Measurements from ENCODE around the gene TMEM141. TPM values are rescaled to one million over a fixed set of nuclear protein-coding genes. Genes with fewer than 3 reads are reported as not detected.
"Not testable (repeated sequence)": the region's sequence is repeated elsewhere in the genome, so short reads cannot be mapped to it uniquely, and the experiment has no call there.

TMEM141 gene
- polyA plus RNA-seq, 1 of the 3 experiments (the other 2 are of a cell fraction): 112 TPM

- DNase-seq: no peak
- Histone ChIP-seq H3K4me2 (no peak overlapping the region), H3K27me3 (ENCODE audit: insufficient read depth) (no peaks in the 10 kb centered on the region), H4K20me1 (ENCODE audit: insufficient read depth) (peaks cover 10% of the 10 kb centered on the region; the same call in 1 of the 2 replicates), H3K79me2 (ENCODE audit: insufficient read depth) (no peaks in the 10 kb centered on the region), H3K4me1 (ENCODE audit: control insufficient read depth in 1 of 2, insufficient read depth in 2 of 2, low read depth in 1 of 2, low read length in 1 of 2) (peaks cover 16 to 22% of the 10 kb centered on the region in 2 experiments; a peak in 2 of 4 replicates), H3K9me2 (no peaks in the 10 kb centered on the region), H3K9me3 (no peaks in the 10 kb centered on the region), H3K27ac (ENCODE audit: low read depth in 2 of 2, low read length in 1 of 2) (no peak overlapping the region), H3K4me3 (ENCODE audit: low read depth in 2 of 2, low read length in 1 of 2) (no peak overlapping the region), H3F3A (replicated peaks; ENCODE audit: insufficient read depth) (peaks cover 16% of the 10 kb centered on the region), H3K9ac (no peak overlapping the region), H2AFZ (ENCODE audit: low read depth) (no peak overlapping the region), H3K36me3 (replicated peaks in 1 of 2; ENCODE audit: control insufficient read depth in 1 of 2, insufficient read depth in 2 of 2, low read length in 1 of 2) (peaks cover 4 to 20% of the 10 kb centered on the region in 2 experiments)
- 91% methylated on average over 23 of the region's 27 CpGs for WGBS (ENCODE audit: low lambda C conversion rate)
- POLR2A ChIA-PET: interaction anchor here (0.7 to 1.1 kb wide), 2 partner anchors 10 kb away, joined by 3 to 4 read pairs; no protein-coding TSS in a partner anchor
- TF ChIP-seq RCOR1 (IDR thresholded peaks at IDR 0.05; ENCODE audit: low read length): no peak
- no peak for TF ChIP-seq FOXM1 (IDR thresholded peaks at IDR 0.05; ENCODE audit: low read depth)
- no peak for TF ChIP-seq MXI1 (IDR thresholded peaks at IDR 0.05; ENCODE audit: low read depth, low read length)
- no peak for TF ChIP-seq ZBTB33 (IDR thresholded peaks at IDR 0.05; ENCODE audit: borderline replicate concordance, low read depth)
- no peak for TF ChIP-seq TAF1 (IDR thresholded peaks at IDR 0.05; ENCODE audit: borderline replicate concordance, low read depth, low read length)
- no peak for TF ChIP-seq POLR2AphosphoS5 (IDR thresholded peaks at IDR 0.05; ENCODE audit: low read depth, low read length)
- no peak for TF ChIP-seq RFX5 (IDR thresholded peaks at IDR 0.05; ENCODE audit: low read length)
- TF ChIP-seq JUND (IDR thresholded peaks at IDR 0.05): no peak
- TF ChIP-seq MAX (IDR thresholded peaks at IDR 0.05; ENCODE audit: low read depth): no peak
- TF ChIP-seq ELF1 (IDR thresholded peaks at IDR 0.05): no peak
- TF ChIP-seq GATA2 (CRISPR knock-in tag; IDR thresholded peaks at IDR 0.05): no peak
- no peak for TF ChIP-seq REST (IDR thresholded peaks at IDR 0.05; ENCODE audit: low read depth, low read length)
- no peak for TF ChIP-seq EP300 (IDR thresholded peaks at IDR 0.05; ENCODE audit: borderline replicate concordance in 1 of 2, low read depth in 1 of 2, low read length in 1 of 2)
- no peak for TF ChIP-seq RXRA (IDR thresholded peaks at IDR 0.05; ENCODE audit: borderline replicate concordance, low read depth)
- TF ChIP-seq NRF1 (IDR thresholded peaks at IDR 0.05; ENCODE audit: low read depth, low read length): no peak
- TF ChIP-seq YY1 (IDR thresholded peaks at IDR 0.05; ENCODE audit: low read depth): no peak
- no peak for TF ChIP-seq USF1 (IDR thresholded peaks at IDR 0.05; ENCODE audit: borderline replicate concordance, low read depth)
- CTCF ChIA-PET: interaction anchor here (0.8 to 1.5 kb wide), 2 partner anchors 8 to 70 kb away, joined by 3 read pairs; no protein-coding TSS in a partner anchor
Measured at GRCh38 chr9:136837146-136837855, 46.2 kb downstream of the TMEM141 start.

GRCh38 chr9:136837856-136838277 is 46.7 kb downstream of the TMEM141 start:
- not testable (repeated sequence) for H3K4me2 ChIP-seq; H3K9ac ChIP-seq; H3K27me3 ChIP-seq (ENCODE audit: insufficient read depth); H3K9me3 ChIP-seq; H3K27ac ChIP-seq (ENCODE audit: low read depth in 2 of 2, low read length in 1 of 2); H3K9me2 ChIP-seq; H3K4me3 ChIP-seq (ENCODE audit: low read depth in 2 of 2, low read length in 1 of 2); H2AFZ ChIP-seq (ENCODE audit: low read depth); H3K79me2 ChIP-seq (ENCODE audit: insufficient read depth); DNase-seq
- Histone ChIP-seq H3K4me1 (ENCODE audit: control insufficient read depth in 1 of 2, insufficient read depth in 2 of 2, low read depth in 1 of 2, low read length in 1 of 2) (peaks cover 16 to 22% of the 10 kb centered on the region in 2 experiments; a peak in 2 of 4 replicates), H3K36me3 (replicated peaks in 1 of 2; ENCODE audit: control insufficient read depth in 1 of 2, insufficient read depth in 2 of 2, low read length in 1 of 2) (peaks cover 4 to 20% of the 10 kb centered on the region in 2 experiments), H4K20me1 (ENCODE audit: insufficient read depth) (peaks cover 10% of the 10 kb centered on the region; the same call in 1 of the 2 replicates), H3F3A (replicated peaks; ENCODE audit: insufficient read depth) (peaks cover 19% of the 10 kb centered on the region)
- ChIA-PET POLR2A (interaction anchor here (0.7 to 1.1 kb wide), 2 partner anchors 10 to 11 kb away, joined by 3 to 4 read pairs; no protein-coding TSS in a partner anchor), CTCF (interaction anchor here (0.8 to 1.5 kb wide), 3 partner anchors 9 to 226 kb away, joined by 3 read pairs; no protein-coding TSS in a partner anchor)
- WGBS (ENCODE audit: low lambda C conversion rate): 100% methylated on average over 9 of the region's 15 CpGs
